Measurements from ENCODE around the gene SERPINA10. TPM values are rescaled to one million over a fixed set of nuclear protein-coding genes. Genes with fewer than 3 reads are reported as not detected.

SERPINA10 gene
- polyA plus RNA-seq, 4 donors: 0.06 to 2.8 TPM; not detected in 2

DNA sequence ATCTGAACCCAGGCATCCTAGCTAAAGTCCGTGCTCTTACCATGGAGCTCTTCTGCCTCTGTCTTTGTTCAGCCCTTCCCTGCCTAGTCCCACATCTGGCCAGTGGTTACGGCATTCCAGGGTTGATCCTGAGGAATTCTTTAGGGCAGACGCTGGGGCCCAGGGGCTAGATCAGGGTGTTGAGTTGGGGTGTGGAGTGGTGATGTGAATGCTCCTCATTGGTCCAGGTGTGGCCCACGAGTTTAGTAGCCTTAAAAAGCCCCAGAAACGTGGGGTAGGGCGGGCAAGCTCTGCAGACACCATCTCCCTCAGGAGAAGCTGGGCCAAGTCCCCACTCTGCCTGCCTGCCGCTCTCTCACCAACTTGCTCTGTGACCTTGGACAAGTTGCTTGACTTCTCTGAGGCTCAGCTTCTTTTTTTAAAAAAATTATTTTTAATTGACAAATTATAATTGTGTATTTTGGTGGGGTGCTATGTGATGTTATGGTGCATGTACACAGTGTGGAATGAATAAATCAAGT is 39.1 kb upstream of the SERPINA10 start:
- 68 to 80% (median 71%) methylated on average over 7 of the region's 7 CpGs for WGBS, 3 donors
- H3K4me3 ChIP-seq (ENCODE audit: low read depth in 1 of 3, low read length in 3 of 3): no peak overlapping the region
- H3K36me3 ChIP-seq (ENCODE audit: control insufficient read depth in 3 of 3, insufficient read depth in 2 of 3, low read depth in 1 of 3, low read length in 3 of 3): no peaks in the 10 kb centered on the region
- H3K9me3 ChIP-seq (ENCODE audit: control insufficient read depth in 2 of 2, insufficient read depth in 1 of 2, low read depth in 1 of 2, low read length in 1 of 2): no peaks in the 10 kb centered on the region
- no peaks in the 10 kb centered on the region for H3K27me3 ChIP-seq (ENCODE audit: control insufficient read depth in 3 of 3, insufficient read depth in 3 of 3, low read length in 3 of 3)
- DNase-seq (no peak), FAIRE-seq (no peak)
- H3K4me1 ChIP-seq (ENCODE audit: control insufficient read depth in 3 of 3, insufficient read depth in 2 of 3, low read depth in 1 of 3, low read length in 2 of 3): no peaks in the 10 kb centered on the region
- no peak overlapping the region for H3K27ac ChIP-seq (ENCODE audit: low read depth in 1 of 3, low read length in 2 of 3)

DNA sequence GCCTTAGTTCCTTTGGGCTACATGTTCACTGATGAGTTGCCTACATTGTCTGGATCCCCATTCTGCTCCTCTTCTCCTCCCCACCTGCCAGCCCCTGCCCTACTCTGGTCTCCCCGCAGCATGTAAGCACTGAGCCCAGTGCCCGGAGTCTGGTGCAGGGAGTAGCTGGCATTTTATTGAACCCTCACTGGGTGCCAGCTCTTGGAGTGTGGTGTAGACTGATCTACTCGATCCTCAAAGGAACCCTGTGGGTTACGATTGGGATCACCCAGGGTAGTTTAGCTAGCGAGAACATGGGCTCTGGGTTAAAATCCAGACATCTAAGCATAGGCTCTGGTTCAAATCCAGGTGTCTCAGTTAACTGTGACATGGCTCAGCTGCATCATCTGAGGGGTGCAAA is 38.4 kb upstream of the SERPINA10 start:
- Histone ChIP-seq H3K4me3 (ENCODE audit: low read depth in 1 of 3, low read length in 3 of 3) (no peak overlapping the region), H3K36me3 (ENCODE audit: control insufficient read depth in 3 of 3, insufficient read depth in 2 of 3, low read depth in 1 of 3, low read length in 3 of 3) (no peaks in the 10 kb centered on the region), H3K27me3 (ENCODE audit: control insufficient read depth in 3 of 3, insufficient read depth in 3 of 3, low read length in 3 of 3) (no peaks in the 10 kb centered on the region), H3K27ac (ENCODE audit: low read depth in 1 of 3, low read length in 2 of 3) (no peak overlapping the region), H3K4me1 (ENCODE audit: control insufficient read depth in 3 of 3, insufficient read depth in 2 of 3, low read depth in 1 of 3, low read length in 2 of 3) (no peaks in the 10 kb centered on the region), H3K9me3 (ENCODE audit: control insufficient read depth in 2 of 2, insufficient read depth in 1 of 2, low read depth in 1 of 2, low read length in 1 of 2) (no peaks in the 10 kb centered on the region)
- FAIRE-seq: no peak
- no peak for DNase-seq
- 86 to 91% (median 87%) methylated on average over 5 of the region's 5 CpGs for WGBS, 3 donors

DNA sequence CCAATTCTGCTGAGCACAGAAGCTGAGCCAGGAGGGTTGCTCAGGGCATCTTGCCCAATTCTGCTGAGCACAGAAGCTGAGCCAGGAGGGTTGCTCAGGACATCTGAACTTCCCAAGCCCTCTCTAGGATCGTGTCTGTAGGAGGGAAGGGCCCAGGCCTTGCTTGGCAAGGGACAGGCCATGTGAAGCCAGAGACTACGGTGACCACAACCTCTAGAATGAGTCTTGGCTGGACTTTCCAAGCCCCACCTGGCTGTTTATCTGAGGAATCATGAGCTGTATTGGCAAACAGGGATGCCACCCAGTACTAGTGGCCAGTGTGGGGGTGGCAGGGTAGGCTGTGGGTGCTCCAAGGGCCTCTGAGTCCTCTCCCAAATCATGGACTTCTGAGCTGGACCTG is 37.8 kb upstream of the SERPINA10 start:
- H3K36me3 ChIP-seq (ENCODE audit: control insufficient read depth in 3 of 3, insufficient read depth in 2 of 3, low read depth in 1 of 3, low read length in 3 of 3): no peaks in the 10 kb centered on the region
- H3K4me1 ChIP-seq (ENCODE audit: control insufficient read depth in 3 of 3, insufficient read depth in 2 of 3, low read depth in 1 of 3, low read length in 2 of 3): no peaks in the 10 kb centered on the region
- no peak for DNase-seq
- 44 to 64% (median 47%) methylated on average over 2 of the region's 2 CpGs for WGBS, 3 donors
- H3K9me3 ChIP-seq (ENCODE audit: control insufficient read depth in 2 of 2, insufficient read depth in 1 of 2, low read depth in 1 of 2, low read length in 1 of 2): no peaks in the 10 kb centered on the region
- FAIRE-seq: no peak
- no peak overlapping the region for H3K4me3 ChIP-seq (ENCODE audit: low read depth in 1 of 3, low read length in 3 of 3)
- no peaks in the 10 kb centered on the region for H3K27me3 ChIP-seq (ENCODE audit: control insufficient read depth in 3 of 3, insufficient read depth in 3 of 3, low read length in 3 of 3)
- no peak overlapping the region for H3K27ac ChIP-seq (ENCODE audit: low read depth in 1 of 3, low read length in 2 of 3)

DNA sequence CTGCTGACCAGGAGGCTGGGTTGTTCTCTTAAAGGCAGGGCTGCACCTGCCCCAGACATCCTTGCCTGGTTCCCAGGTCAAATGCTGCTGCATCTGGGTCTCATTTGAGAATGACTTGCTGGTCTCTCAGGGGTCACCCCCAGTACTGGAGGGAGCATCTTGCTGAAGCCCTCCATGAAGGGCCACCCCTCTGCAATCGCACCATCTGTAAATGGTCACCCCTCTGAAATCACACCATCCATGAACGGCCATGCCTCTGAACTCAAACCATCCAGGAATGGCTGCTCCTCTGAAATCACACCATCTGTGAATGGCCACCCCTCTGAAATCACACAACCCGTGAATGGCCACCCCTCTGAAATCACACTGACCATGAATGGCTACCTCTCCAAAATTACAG is 37.4 kb upstream of the SERPINA10 start:
- FAIRE-seq (no peak), DNase-seq (no peak)
- Histone ChIP-seq H3K4me3 (ENCODE audit: low read depth in 1 of 3, low read length in 3 of 3) (no peak overlapping the region), H3K9me3 (ENCODE audit: control insufficient read depth in 2 of 2, insufficient read depth in 1 of 2, low read depth in 1 of 2, low read length in 1 of 2) (no peaks in the 10 kb centered on the region), H3K36me3 (ENCODE audit: control insufficient read depth in 3 of 3, insufficient read depth in 2 of 3, low read depth in 1 of 3, low read length in 3 of 3) (no peaks in the 10 kb centered on the region), H3K27me3 (ENCODE audit: control insufficient read depth in 3 of 3, insufficient read depth in 3 of 3, low read length in 3 of 3) (no peaks in the 10 kb centered on the region), H3K4me1 (ENCODE audit: control insufficient read depth in 3 of 3, insufficient read depth in 2 of 3, low read depth in 1 of 3, low read length in 2 of 3) (no peaks in the 10 kb centered on the region), H3K27ac (ENCODE audit: low read depth in 1 of 3, low read length in 2 of 3) (no peak overlapping the region)
- 76 to 83% (median 80%) methylated on average over 3 of the region's 3 CpGs for WGBS, 3 donors

DNA sequence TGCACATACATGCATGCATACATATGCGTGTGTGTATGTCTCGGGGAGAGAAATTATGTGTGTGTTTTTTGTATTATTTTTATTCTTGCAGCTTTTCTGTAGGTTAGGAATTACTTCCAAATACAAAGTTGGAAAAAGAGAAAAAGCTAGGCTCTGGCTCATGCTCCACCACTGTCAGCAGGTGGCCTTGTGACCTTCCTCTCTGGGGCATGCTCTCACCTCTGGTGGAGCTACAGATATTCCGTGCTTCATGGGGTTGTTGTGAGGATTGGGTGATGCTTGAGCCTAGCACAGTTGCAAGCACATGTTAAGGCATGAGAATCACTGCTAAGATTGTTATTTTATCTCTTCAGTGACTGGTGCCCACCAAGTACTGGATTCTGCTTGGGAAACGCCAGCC is 36.8 kb upstream of the SERPINA10 start:
- H3K9me3 ChIP-seq (ENCODE audit: control insufficient read depth in 2 of 2, insufficient read depth in 1 of 2, low read depth in 1 of 2, low read length in 1 of 2): no peaks in the 10 kb centered on the region
- no peaks in the 10 kb centered on the region for H3K27me3 ChIP-seq (ENCODE audit: control insufficient read depth in 3 of 3, insufficient read depth in 3 of 3, low read length in 3 of 3)
- FAIRE-seq (no peak), DNase-seq (no peak)
- 89 to 92% (median 91%) methylated on average over 4 of the region's 4 CpGs for WGBS, 3 donors
- H3K4me1 ChIP-seq (ENCODE audit: control insufficient read depth in 3 of 3, insufficient read depth in 2 of 3, low read depth in 1 of 3, low read length in 2 of 3): no peaks in the 10 kb centered on the region
- H3K4me3 ChIP-seq (ENCODE audit: low read depth in 1 of 3, low read length in 3 of 3): no peak overlapping the region
- H3K27ac ChIP-seq (ENCODE audit: low read depth in 1 of 3, low read length in 2 of 3): no peak overlapping the region
- H3K36me3 ChIP-seq (ENCODE audit: control insufficient read depth in 3 of 3, insufficient read depth in 2 of 3, low read depth in 1 of 3, low read length in 3 of 3): no peaks in the 10 kb centered on the region

DNA sequence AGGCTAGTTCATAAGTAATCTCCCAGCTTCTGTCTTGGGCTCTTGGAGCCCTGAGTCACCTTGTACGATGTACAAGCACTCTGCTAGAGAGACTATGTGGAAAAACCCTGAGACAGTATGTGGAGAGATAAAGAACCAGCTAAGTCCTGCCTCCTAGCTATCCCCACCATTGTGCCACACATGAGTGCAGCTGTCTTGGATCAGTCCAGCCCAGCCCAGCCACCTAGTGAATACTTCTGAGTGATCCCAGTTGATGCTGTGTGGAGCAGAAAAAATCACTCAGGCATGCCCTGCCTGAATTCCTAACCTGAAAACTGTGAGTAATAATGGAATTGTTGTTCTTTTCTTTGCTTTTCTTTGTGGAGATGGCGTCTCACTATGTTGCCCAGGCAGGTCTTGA is 35.1 kb upstream of the SERPINA10 start:
- Histone ChIP-seq H3K27ac (ENCODE audit: low read depth in 1 of 3, low read length in 2 of 3) (no peak overlapping the region), H3K4me1 (ENCODE audit: control insufficient read depth in 3 of 3, insufficient read depth in 2 of 3, low read depth in 1 of 3, low read length in 2 of 3) (no peaks in the 10 kb centered on the region), H3K27me3 (ENCODE audit: control insufficient read depth in 3 of 3, insufficient read depth in 3 of 3, low read length in 3 of 3) (no peaks in the 10 kb centered on the region), H3K9me3 (ENCODE audit: control insufficient read depth in 2 of 2, insufficient read depth in 1 of 2, low read depth in 1 of 2, low read length in 1 of 2) (no peaks in the 10 kb centered on the region), H3K36me3 (ENCODE audit: control insufficient read depth in 3 of 3, insufficient read depth in 2 of 3, low read depth in 1 of 3, low read length in 3 of 3) (no peaks in the 10 kb centered on the region), H3K4me3 (ENCODE audit: low read depth in 1 of 3, low read length in 3 of 3) (no peak overlapping the region)
- FAIRE-seq (no peak), DNase-seq (no peak)
- WGBS, 3 donors: 87 to 90% (median 87%) methylated on average over 2 of the region's 2 CpGs

DNA sequence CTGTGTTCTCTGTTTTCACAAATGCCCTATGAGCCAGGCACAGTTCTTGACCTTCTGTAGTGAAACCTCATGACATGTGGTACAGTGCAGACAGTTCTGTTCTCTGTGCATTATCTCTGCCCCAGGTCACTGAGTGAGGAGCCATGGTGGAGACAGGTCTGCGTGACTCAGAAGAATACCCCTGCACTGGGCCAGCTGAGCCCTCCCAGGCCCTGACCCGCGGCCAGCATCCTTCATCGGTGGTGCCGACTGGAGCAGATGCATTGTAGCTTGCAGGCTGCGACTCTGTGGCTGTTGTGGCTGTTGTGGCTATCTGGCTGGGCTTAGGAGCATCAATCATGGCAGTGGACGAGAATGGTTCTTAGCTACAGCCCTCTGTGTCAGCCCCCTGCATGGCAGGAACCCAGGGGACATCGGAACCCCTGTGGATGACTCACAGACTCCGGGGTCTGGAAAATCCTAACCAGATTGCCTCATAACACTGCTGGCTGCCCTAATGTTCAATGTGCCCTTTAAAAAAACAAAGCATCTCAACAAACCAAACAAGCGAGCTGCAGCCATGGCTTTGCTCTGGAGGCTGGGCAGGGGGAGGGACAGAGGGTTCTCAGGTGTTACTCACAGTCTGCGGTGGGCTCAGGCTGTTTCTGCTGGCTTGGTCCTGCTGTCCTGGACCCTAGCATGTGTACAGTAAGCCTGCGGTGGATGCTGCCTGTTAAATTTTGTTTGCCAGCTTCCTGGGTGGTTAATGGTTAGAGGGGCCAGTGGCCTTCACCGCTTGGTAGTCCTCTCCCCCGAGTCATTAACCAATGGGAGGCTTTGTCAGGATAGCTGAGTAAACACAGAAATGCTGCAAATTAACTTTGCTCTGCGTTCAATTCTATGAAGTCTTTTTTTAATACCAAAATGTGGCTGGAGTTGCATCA is 29.8 kb upstream of the SERPINA10 start, which contains the start of gene SERPINA6:
Gene SERPINA6 (minus strand): TSS at position 689 of the 923 bp plus-strand sequence. CDS start 8,688 bp downstream, outside the sequence.
- Histone ChIP-seq H3K27ac (ENCODE audit: low read depth in 1 of 3, low read length in 2 of 3) (no peak within 1 kb of the TSS), H3K4me1 (ENCODE audit: control insufficient read depth in 3 of 3, insufficient read depth in 2 of 3, low read depth in 1 of 3, low read length in 2 of 3) (peaks cover 0 to 3% (median 0%) of the 10 kb centered on the region in 3 donors), H3K9me3 (ENCODE audit: control insufficient read depth in 2 of 2, insufficient read depth in 1 of 2, low read depth in 1 of 2, low read length in 1 of 2) (no peaks in the 10 kb centered on the region), H3K4me3 (ENCODE audit: low read depth in 1 of 3, low read length in 3 of 3) (no peak within 1 kb of the TSS), H3K36me3 (ENCODE audit: control insufficient read depth in 3 of 3, insufficient read depth in 2 of 3, low read depth in 1 of 3, low read length in 3 of 3) (no peaks in the 10 kb centered on the region), H3K27me3 (ENCODE audit: control insufficient read depth in 3 of 3, insufficient read depth in 3 of 3, low read length in 3 of 3) (no peaks in the 10 kb centered on the region)
- WGBS, 3 donors: 51 to 65% (median 58%) methylated on average over 15 of the region's 15 CpGs
- FAIRE-seq: no peak
- DNase-seq: no peak

DNA sequence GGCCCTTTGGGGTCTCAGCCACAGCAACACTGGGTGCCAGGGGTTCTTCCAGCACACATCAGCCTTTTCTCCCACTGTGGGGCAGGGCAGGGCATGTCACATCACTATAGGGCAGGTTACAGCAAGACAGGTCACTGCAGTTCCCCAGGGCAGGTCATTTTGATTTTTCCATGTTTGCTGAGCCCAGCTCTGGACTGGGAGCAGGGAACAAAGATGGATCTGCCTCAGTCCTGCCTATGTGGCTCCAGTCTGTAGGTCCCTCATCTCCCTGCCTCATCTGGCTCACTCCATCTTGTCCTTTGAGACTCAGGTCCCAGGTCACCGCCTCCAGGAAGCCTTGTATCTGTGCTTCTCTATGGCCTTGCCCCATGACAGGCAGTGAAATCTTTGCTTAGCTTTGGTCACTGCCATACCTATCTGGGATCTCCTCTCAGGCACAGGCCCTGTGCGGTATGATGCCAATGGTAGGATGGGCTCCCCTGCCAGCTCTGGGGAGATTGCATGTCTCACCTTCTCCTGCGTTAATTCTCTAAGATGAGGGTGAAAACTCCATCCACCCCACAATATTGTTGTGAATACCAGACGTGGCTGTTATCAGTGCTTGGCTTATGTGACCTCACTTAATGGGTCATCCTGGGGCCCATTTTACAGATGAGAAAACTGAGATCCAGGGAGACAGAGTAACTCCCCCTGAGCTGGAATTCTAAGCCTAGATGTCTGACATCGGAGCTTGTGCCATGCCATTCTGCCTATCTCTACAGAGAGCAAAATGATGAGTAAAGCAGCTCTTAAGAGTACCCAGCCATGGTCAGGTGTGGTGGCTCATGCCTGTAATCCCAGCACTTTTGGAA is 28.6 kb upstream of the SERPINA10 start:
- 77 to 80% (median 79%) methylated on average over 5 of the region's 5 CpGs for WGBS, 3 donors
- no peak overlapping the region for H3K27ac ChIP-seq (ENCODE audit: low read depth in 1 of 3, low read length in 2 of 3)

More for the DNA sequence above, 28.6 kb upstream of the SERPINA10 start:
- H3K36me3 ChIP-seq (ENCODE audit: control insufficient read depth in 3 of 3, insufficient read depth in 2 of 3, low read depth in 1 of 3, low read length in 3 of 3): no peaks in the 10 kb centered on the region
- DNase-seq: no peak
- FAIRE-seq: no peak
- peaks cover 0 to 6% (median 0%) of the 10 kb centered on the region in 3 donors for H3K4me1 ChIP-seq (ENCODE audit: control insufficient read depth in 3 of 3, insufficient read depth in 2 of 3, low read depth in 1 of 3, low read length in 2 of 3)
- H3K9me3 ChIP-seq (ENCODE audit: control insufficient read depth in 2 of 2, insufficient read depth in 1 of 2, low read depth in 1 of 2, low read length in 1 of 2): no peaks in the 10 kb centered on the region
- H3K27me3 ChIP-seq (ENCODE audit: control insufficient read depth in 3 of 3, insufficient read depth in 3 of 3, low read length in 3 of 3): no peaks in the 10 kb centered on the region
- no peak overlapping the region for H3K4me3 ChIP-seq (ENCODE audit: low read depth in 1 of 3, low read length in 3 of 3)

Data from small intestine (tissue), 7 donors.